ENCODE results near the gene PCDHGA7.
"Not testable (repeated sequence)": the region's sequence is repeated elsewhere in the genome, so short reads cannot be mapped to it uniquely, and the experiment has no call there.

PCDHGA7 gene

DNA sequence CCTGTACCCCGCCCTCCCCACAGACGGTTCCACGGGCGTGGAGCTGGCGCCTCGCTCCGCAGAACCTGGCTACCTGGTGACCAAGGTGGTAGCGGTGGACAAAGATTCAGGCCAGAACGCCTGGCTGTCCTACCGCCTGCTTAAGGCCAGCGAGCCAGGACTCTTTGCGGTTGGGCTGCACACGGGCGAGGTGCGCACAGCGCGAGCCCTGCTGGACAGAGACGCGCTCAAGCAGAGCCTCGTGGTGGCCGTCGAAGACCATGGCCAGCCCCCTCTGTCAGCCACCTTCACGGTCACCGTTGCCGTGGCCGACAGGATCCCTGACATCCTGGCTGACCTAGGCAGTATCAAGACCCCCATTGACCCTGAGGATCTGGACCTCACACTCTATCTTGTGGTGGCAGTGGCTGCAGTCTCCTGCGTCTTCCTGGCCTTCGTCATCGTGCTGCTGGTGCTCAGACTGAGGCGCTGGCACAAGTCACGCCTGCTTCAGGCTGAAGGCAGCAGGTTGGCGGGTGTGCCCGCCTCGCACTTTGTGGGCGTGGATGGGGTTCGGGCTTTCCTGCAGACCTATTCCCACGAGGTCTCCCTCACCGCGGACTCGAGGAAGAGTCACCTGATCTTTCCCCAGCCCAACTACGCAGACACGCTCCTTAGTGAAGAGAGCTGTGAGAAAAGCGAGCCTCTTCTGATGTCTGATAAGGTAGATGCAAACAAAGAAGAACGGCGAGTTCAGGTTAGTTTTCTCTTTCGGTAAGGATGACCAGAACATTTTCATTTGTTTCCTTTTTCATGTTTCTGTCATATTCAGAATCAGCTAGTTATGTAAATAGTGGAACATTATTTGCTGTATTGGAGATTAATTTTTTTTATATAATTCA lies 16.3 kb upstream of the PCDHGA7 start:
- no peak for DNase-seq (ENCODE audit: low read depth in 2 of 2)

- no peak for DNase-seq (ENCODE audit: low read depth in 2 of 2)
These were observed 12.3 kb upstream of the PCDHGA7 start, which contains the start of gene PCDHGB3 for GRCh38 chr5:141369994-141370848. Gene PCDHGB3, plus strand, starts transcription at chr5:141370242. Its CDS starts 153 bp downstream, at chr5:141370395.

GRCh38 chr5:141371572-141372475 lies 10.7 kb upstream of the PCDHGA7 start:
- DNase-seq (ENCODE audit: low read depth in 2 of 2): no peak

DNA sequence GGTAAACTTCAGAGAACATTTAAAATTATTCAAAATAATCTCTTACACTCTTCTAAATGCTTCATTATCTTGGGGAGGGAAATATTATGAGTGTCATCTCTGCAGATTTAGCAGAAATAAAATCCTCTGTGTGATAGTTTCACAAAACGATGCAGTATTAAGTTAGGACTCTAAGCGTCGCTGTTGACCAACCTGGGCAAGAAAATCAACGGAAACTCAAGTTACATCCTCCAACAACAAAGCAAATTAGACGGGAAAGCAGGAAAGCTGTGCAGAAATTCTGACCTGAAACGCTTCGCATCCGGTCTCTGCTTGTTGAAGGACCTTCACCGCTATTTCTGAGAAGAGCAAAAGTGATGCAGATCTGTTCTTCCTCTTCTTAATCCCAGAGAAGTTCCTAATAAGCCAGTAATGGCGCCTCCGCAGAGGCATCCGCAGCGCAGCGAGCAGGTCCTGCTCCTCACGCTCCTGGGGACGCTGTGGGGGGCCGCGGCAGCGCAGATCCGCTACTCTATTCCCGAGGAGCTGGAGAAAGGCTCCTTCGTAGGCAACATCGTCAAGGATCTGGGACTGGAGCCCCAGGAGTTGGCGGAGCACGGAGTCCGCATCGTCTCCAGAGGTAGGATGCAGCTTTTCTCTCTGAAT lies 8.7 kb upstream of the PCDHGA7 start, which contains the start of gene PCDHGA6:
TSS of gene PCDHGA6 (plus strand) at position 219 of the 645 bp plus-strand sequence. CDS start at position 412, 193 bp downstream.
- DNase-seq (ENCODE audit: low read depth in 2 of 2): no peak

DNA sequence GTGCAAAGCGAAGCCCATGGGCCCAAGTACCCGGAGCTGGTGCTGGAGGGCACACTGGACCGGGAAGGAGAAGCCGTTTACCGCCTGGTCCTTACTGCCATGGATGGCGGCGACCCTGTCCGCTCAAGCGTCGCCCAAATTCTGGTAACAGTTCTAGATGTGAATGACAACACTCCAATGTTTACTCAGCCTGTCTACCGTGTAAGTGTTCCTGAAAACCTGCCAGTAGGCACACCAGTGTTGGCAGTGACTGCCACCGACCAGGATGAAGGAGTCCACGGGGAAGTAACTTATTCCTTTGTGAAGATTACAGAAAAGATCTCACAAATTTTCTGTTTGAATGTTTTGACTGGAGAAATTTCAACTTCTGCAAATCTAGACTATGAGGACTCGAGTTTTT lies 7.9 kb upstream of the PCDHGA7 start:
- DNase-seq (ENCODE audit: low read depth in 2 of 2): no peak

GRCh38 chr5:141375444-141376155 lies 6.9 kb upstream of the PCDHGA7 start:
- not testable (repeated sequence) for DNase-seq (ENCODE audit: low read depth in 2 of 2)

DNA sequence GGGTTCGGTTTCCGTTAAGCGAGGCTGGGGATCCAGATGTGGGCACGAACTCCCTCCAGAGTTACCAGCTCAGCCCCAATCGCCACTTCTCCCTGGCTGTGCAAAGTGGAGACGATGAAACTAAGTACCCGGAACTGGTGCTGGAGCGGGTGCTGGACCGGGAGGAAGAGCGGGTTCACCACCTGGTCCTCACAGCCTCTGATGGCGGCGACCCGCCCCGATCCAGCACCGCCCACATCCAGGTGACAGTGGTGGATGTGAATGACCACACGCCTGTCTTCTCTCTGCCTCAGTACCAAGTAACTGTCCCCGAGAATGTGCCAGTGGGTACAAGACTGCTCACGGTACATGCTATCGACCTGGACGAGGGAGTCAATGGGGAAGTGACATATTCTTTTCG lies 803 bp downstream of the PCDHGA7 start:
- no peak for DNase-seq (ENCODE audit: low read depth in 2 of 2)

- DNase-seq (ENCODE audit: low read depth in 2 of 2): no peak
These were observed 2.1 kb downstream of the PCDHGA7 start for GRCh38 chr5:141384471-141385267.

GRCh38 chr5:141387557-141388311 lies 5.2 kb downstream of the PCDHGA7 start, which contains the start of gene PCDHGB4:
Gene PCDHGB4, plus strand, starts transcription at chr5:141387698. Its CDS starts 187 bp downstream, at chr5:141387885.
- not testable (repeated sequence) for DNase-seq (ENCODE audit: low read depth in 2 of 2)

GRCh38 chr5:141388661-141389060 lies 6.1 kb downstream of the PCDHGA7 start:
- no peak for DNase-seq (ENCODE audit: low read depth in 2 of 2)

- DNase-seq (ENCODE audit: low read depth in 2 of 2): no peak
These were observed 6.9 kb downstream of the PCDHGA7 start for GRCh38 chr5:141389153-141390042.

DNA sequence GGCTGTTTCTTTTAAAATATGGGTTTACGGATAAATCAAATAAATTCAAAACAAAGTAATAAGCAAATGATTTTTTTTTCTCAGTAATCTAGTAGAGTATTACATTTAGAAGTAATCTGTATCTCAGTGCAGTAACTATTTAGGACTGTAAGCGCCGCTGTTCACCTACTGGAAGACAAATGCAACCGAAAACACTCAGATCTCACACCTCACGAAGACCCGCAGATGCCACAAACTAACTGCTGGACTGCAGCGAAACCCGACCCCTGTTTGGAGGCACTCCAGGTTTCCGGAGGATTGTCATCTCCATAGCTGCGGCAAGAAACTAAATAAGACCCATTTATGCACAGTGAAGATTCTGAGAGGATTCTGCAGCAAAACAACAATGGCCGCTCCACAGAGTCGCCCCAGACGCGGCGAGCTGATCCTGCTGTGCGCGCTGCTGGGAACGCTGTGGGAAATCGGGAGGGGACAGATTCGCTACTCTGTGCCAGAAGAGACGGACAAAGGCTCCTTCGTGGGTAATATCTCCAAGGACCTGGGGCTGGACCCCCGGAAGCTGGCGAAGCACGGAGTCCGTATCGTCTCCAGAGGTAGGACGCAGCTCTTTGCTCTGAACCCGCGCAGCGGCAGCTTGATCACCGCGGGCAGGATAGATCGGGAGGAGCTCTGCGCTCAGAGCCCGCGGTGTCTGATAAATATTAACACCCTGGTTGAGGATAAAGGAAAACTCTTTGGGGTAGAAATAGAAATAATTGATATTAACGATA lies 10.1 kb downstream of the PCDHGA7 start, which contains the start of gene PCDHGA8:
TSS of gene PCDHGA8 (plus strand) at position 205 of the 770 bp plus-strand sequence. CDS start at position 386, 181 bp downstream.
- no peak for DNase-seq (ENCODE audit: low read depth in 2 of 2)

DNA sequence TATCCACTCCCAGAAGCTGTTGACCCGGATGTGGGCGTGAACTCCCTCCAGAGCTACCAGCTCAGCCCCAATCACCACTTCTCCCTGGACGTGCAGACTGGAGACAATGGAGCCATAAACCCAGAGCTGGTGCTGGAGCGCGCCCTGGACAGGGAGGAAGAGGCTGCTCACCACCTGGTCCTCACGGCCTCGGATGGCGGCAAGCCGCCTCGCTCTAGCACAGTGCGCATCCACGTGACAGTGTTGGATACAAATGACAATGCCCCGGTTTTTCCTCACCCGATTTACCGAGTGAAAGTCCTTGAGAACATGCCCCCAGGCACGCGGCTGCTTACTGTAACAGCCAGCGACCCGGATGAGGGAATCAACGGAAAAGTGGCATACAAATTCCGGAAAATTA lies 10.7 kb downstream of the PCDHGA7 start:
- no peak for DNase-seq (ENCODE audit: low read depth in 2 of 2)

DNA sequence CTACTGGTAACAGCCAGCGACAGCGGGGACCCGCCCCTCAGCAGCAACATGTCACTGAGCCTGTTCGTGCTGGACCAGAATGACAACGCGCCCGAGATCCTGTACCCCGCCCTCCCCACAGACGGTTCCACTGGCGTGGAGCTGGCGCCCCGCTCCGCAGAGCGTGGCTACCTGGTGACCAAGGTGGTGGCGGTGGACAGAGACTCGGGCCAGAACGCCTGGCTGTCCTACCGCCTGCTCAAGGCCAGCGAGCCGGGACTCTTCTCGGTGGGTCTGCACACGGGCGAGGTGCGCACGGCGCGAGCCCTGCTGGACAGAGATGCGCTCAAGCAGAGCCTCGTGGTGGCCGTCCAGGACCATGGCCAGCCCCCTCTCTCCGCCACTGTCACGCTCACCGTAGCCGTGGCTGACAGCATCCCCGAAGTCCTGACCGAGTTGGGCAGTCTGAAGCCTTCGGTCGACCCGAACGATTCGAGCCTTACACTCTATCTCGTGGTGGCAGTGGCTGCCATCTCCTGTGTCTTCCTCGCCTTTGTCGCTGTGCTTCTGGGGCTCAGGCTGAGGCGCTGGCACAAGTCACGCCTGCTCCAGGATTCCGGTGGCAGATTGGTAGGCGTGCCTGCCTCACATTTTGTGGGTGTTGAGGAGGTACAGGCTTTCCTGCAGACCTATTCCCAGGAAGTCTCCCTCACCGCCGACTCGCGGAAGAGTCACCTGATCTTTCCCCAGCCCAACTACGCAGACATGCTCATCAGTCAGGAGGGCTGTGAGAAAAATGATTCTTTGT lies 12.1 kb downstream of the PCDHGA7 start:
- not testable (repeated sequence) for DNase-seq (ENCODE audit: low read depth in 2 of 2)

GRCh38 chr5:141397756-141398551 lies 15.4 kb downstream of the PCDHGA7 start, which contains the start of gene PCDHGB5:
Gene PCDHGB5, plus strand, starts transcription at chr5:141397947. Its CDS starts 181 bp downstream, at chr5:141398128.
- DNase-seq (ENCODE audit: low read depth in 2 of 2): peak in 1 of 2 donors; percentile 34
